MM.1S (cell line): Measurements from ENCODE around the gene SDR42E2.

Source experiments
- DNase-seq: peaks from one replicate; pipeline ENCODE4 v3.0.0-alpha.2; 2015
- H2AFZ ChIP-seq: fragments of 300-600 bp; sonication (generic); 2 replicates; pipeline ENCODE4 v1.6.0; 2016; ENCODE audit warnings: antibody characterized with exemption, low read length
- H3F3A ChIP-seq: fragments of 300-600 bp; sonication (generic); 2 replicates; pipeline ENCODE4 v1.6.1; 2016; ENCODE audit warnings: mild to moderate bottlenecking, antibody characterized with exemption, low read length, moderate library complexity, mixed read lengths; ENCODE audit not compliant: insufficient read depth
- H3K27ac ChIP-seq: fragments of 300-600 bp; sonication (generic); 2 replicates; pipeline ENCODE4 v1.5.1; 2016; ENCODE audit warnings: mild to moderate bottlenecking, low read length
- H3K27me3 ChIP-seq: fragments of 300-600 bp; sonication (generic); replicated peaks from 2 replicates; pipeline ENCODE4 v1.6.0; 2016; ENCODE audit warnings: low read length; ENCODE audit not compliant: insufficient read depth
- H3K36me3 ChIP-seq: fragments of 300-600 bp; sonication (generic); replicated peaks from 2 replicates; pipeline ENCODE4 v1.6.1; 2016; ENCODE audit warnings: mild to moderate bottlenecking, low read length, mixed read lengths; ENCODE audit not compliant: insufficient read depth
- H3K4me1 ChIP-seq: fragments of 300-600 bp; sonication (generic); 2 replicates; pipeline ENCODE4 v1.6.1; 2016; ENCODE audit warnings: low read length, mixed read lengths
- H3K4me2 ChIP-seq: fragments of 300-600 bp; sonication (generic); 2 replicates; pipeline ENCODE4 v1.6.0; 2016; ENCODE audit warnings: low read depth, low read length
- H3K4me3 ChIP-seq: fragments of 300-600 bp; sonication (generic); 2 replicates; pipeline ENCODE4 v1.5.1; 2016; ENCODE audit warnings: low read length, mixed read lengths
- H3K79me2 ChIP-seq: fragments of 300-600 bp; sonication (generic); 2 replicates; pipeline ENCODE4 v1.6.1; 2016; ENCODE audit warnings: mixed run types, low read length, mixed read lengths
- H3K9ac ChIP-seq: fragments of 300-600 bp; sonication (generic); 2 replicates; pipeline ENCODE4 v1.6.1; 2016; ENCODE audit warnings: low read length, mixed read lengths
- H3K9me2 ChIP-seq: fragments of 300-600 bp; sonication (generic); replicated peaks from 2 replicates; pipeline ENCODE4 v1.6.1; 2016; ENCODE audit warnings: mild to moderate bottlenecking, low read length, mixed read lengths; ENCODE audit not compliant: insufficient read depth
- H3K9me3 ChIP-seq: fragments of 300-600 bp; sonication (generic); replicated peaks from 2 replicates; pipeline ENCODE4 v1.6.1; 2016; ENCODE audit warnings: mild to moderate bottlenecking, low read length, mixed read lengths; ENCODE audit not compliant: insufficient read depth
- H4K20me1 ChIP-seq: fragments of 300-600 bp; sonication (generic); 2 replicates; pipeline ENCODE4 v1.6.1; 2016; ENCODE audit warnings: mild to moderate bottlenecking, low read length, moderate library complexity, mixed read lengths; ENCODE audit not compliant: insufficient read depth
- EZH2 ChIP-seq: fragments of 300-600 bp; sonication (generic); optimal IDR thresholded peaks from 2 replicates; pipeline ENCODE3; 2017; ENCODE audit warnings: low read depth, mild to moderate bottlenecking, antibody characterized with exemption, low read length, mixed read lengths
- EZH2phosphoT487 ChIP-seq: fragments of 300-600 bp; sonication (generic); IDR thresholded peaks from 2 replicates; pipeline ENCODE4 v1.6.1; 2018; ENCODE audit warnings: antibody characterized with exemption, low read length
- TF ChIP-seq, protein P1 (sequence below): fragments of 300-600 bp; sonication (generic); IDR thresholded peaks from 2 replicates; pipeline ENCODE4 v1.5.1; 2016; ENCODE audit warnings: antibody characterized with exemption, low read length, mixed read lengths

The SDR42E2 gene

DNA sequence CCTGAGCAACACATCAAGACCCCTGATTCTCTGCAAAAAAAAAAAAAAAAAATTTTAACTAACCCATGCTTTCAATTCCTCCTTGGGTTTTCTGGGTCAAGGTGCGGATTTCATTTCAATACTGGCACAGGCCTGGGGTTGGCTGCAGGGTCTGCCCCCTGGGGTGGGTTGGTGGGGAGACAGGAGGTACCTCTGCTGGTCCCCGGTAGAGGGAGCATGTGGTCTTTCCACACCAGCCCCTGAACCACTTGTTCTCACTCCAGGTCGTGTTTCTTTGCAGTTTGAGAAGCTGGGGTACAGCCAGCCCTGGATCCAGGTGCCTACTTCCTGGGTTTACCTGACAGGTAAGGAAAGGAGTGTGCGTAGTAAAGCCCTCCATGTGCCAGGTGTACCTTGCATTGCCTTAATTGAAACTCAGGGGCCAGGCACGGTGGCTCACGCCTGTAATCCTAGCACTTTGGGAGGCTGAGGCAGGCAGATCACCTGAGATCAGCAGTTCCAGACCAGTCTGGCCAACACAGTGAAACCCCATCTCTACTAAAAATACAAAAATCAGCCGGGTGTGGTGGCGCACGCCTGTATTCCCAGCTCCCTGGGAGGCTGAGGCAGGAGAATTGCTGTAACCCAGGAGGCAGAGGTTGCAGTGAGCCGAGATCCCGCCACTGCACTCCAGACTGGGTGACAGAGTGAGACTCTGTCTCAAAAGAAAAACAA, 21.8 kb downstream of the SDR42E2 start:
- Histone ChIP-seq H3K27ac (peak overlapping the region; percentile 79; the same call in 1 of the 2 replicates), H3F3A (peaks cover 29% of the 10 kb centered on the region), H3K79me2 (peaks cover 15% of the 10 kb centered on the region; the same call in 1 of the 2 replicates), H3K9me2 (no peaks in the 10 kb centered on the region), H4K20me1 (no peaks in the 10 kb centered on the region), H3K9ac (peak overlapping the region; percentile 71; the same call in 1 of the 2 replicates), H3K4me1 (peaks cover 16% of the 10 kb centered on the region), H3K36me3 (no peaks in the 10 kb centered on the region), H3K4me3 (peak overlapping the region; percentile 87), H3K9me3 (no peaks in the 10 kb centered on the region), H3K27me3 (no peaks in the 10 kb centered on the region), H3K4me2 (peak overlapping the region; percentile 92), H2AFZ (peak overlapping the region; percentile 73)
- no peak for TF ChIP-seq EZH2
- TF ChIP-seq, protein P1, sequence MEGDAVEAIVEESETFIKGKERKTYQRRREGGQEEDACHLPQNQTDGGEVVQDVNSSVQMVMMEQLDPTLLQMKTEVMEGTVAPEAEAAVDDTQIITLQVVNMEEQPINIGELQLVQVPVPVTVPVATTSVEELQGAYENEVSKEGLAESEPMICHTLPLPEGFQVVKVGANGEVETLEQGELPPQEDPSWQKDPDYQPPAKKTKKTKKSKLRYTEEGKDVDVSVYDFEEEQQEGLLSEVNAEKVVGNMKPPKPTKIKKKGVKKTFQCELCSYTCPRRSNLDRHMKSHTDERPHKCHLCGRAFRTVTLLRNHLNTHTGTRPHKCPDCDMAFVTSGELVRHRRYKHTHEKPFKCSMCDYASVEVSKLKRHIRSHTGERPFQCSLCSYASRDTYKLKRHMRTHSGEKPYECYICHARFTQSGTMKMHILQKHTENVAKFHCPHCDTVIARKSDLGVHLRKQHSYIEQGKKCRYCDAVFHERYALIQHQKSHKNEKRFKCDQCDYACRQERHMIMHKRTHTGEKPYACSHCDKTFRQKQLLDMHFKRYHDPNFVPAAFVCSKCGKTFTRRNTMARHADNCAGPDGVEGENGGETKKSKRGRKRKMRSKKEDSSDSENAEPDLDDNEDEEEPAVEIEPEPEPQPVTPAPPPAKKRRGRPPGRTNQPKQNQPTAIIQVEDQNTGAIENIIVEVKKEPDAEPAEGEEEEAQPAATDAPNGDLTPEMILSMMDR: peak; percentile 71
- DNase-seq: peak; percentile 62

- peaks cover 21% of the 10 kb centered on the region for H3K4me1 ChIP-seq
- H3K4me2 ChIP-seq: peak overlapping the region; percentile 92
- peak overlapping the region; percentile 71; the same call in 1 of the 2 replicates for H3K9ac ChIP-seq
- no peaks in the 10 kb centered on the region for H3K9me3 ChIP-seq
- peaks cover 15% of the 10 kb centered on the region; the same call in 1 of the 2 replicates for H3K79me2 ChIP-seq
- TF ChIP-seq EZH2phosphoT487 (no peak), EZH2 (no peak)
- TF ChIP-seq, protein P1: no peak
- peak; percentile 82 for DNase-seq
- peaks cover 34% of the 10 kb centered on the region for H3F3A ChIP-seq
- H2AFZ ChIP-seq: peak overlapping the region; percentile 73
- H3K36me3 ChIP-seq: no peaks in the 10 kb centered on the region
- no peaks in the 10 kb centered on the region for H3K27me3 ChIP-seq
- H3K4me3 ChIP-seq: peak overlapping the region; percentile 87
- H4K20me1 ChIP-seq: no peaks in the 10 kb centered on the region
- peak overlapping the region; percentile 79; the same call in 1 of the 2 replicates for H3K27ac ChIP-seq
- H3K9me2 ChIP-seq: no peaks in the 10 kb centered on the region
Measured at GRCh38 chr16:22184615-22184968, 22.3 kb downstream of the SDR42E2 start.

GRCh38 chr16:22186517-22186916, 24.2 kb downstream of the SDR42E2 start:
- no peaks in the 10 kb centered on the region for H4K20me1 ChIP-seq
- no peaks in the 10 kb centered on the region for H3K9me3 ChIP-seq
- H3K4me3 ChIP-seq: no peak overlapping the region
- peaks cover 45% of the 10 kb centered on the region for H3F3A ChIP-seq
- H2AFZ ChIP-seq: no peak overlapping the region
- no peak overlapping the region for H3K27ac ChIP-seq
- no peak overlapping the region for H3K4me2 ChIP-seq
- no peaks in the 10 kb centered on the region for H3K27me3 ChIP-seq
- H3K36me3 ChIP-seq: no peaks in the 10 kb centered on the region
- H3K79me2 ChIP-seq: peaks cover 15% of the 10 kb centered on the region; the same call in 1 of the 2 replicates
- peaks cover 22% of the 10 kb centered on the region for H3K4me1 ChIP-seq
- TF ChIP-seq, protein P1: peak; percentile 46
- no peak for TF ChIP-seq EZH2phosphoT487
- DNase-seq: no peak
- H3K9ac ChIP-seq: no peak overlapping the region
- H3K9me2 ChIP-seq: no peaks in the 10 kb centered on the region
